Measurements from ENCODE around the gene CXorf51B.
"Not testable (repeated sequence)": the region's sequence is repeated elsewhere in the genome, so short reads cannot be mapped to it uniquely, and the experiment has no call there.

CXorf51B gene

GRCh38 chrX:146809471-146809870 lies at the start of gene CXorf51B:
Gene CXorf51B (plus strand): TSS chrX:146809771. CDS start chrX:146809792, 21 bp downstream.
- DNase-seq (ENCODE audit: low read depth): not testable (repeated sequence)

- DNase-seq (ENCODE audit: low read depth): not testable (repeated sequence)
Measured at GRCh38 chrX:146814644-146815043, 5.1 kb downstream of the CXorf51B start, which contains the start of gene CXorf51A. Gene CXorf51A (minus strand): TSS chrX:146814744. CDS start chrX:146814723, 21 bp downstream.

- no peak for DNase-seq (ENCODE audit: low read depth)
Measured at GRCh38 chrX:146831994-146832393, 22.4 kb downstream of the CXorf51B start.

- DNase-seq (ENCODE audit: low read depth): no peak
Measured at GRCh38 chrX:146854281-146854680, 44.7 kb downstream of the CXorf51B start.

Data from activated T-cell treated with anti-CD3 and anti-CD28 coated beads for 48 hours (primary cell).